HG02884 (cell line): ENCODE data around the gene TMCO2.
A peak's percentile ranks its signal among the peaks of the same experiment; 100 is the strongest.
"Not testable (repeated sequence)": the region's sequence is repeated elsewhere in the genome, so short reads cannot be mapped to it uniquely, and the experiment has no call there.

ENCODE experiments used
- ATAC-seq: cut with Tn5 transposase; IDR thresholded peaks from one replicate; pipeline ENCODE4 v1.9.1; 2021; ENCODE audit warnings: mild to moderate bottlenecking, moderate library complexity; ENCODE audit not compliant: unreplicated experiment

Gene TMCO2

GRCh38 chr1:40247655-40248054, at the start of gene TMCO2:
TMCO2 (plus strand) TSS chr1:40247937; CDS start chr1:40247994, 57 bp downstream.
- ATAC-seq = no peak

- ATAC-seq = no peak
Measured at GRCh38 chr1:40199126-40199525, 48.6 kb upstream of the TMCO2 start.

- no peak for ATAC-seq
Measured at GRCh38 chr1:40204856-40205255, 42.9 kb upstream of the TMCO2 start.

- no peak for ATAC-seq
Measured at GRCh38 chr1:40210511-40211204, 37.1 kb upstream of the TMCO2 start.

- ATAC-seq = no peak
Measured at GRCh38 chr1:40218333-40218732, 29.4 kb upstream of the TMCO2 start.

- ATAC-seq = not testable (repeated sequence)
Measured at GRCh38 chr1:40221471-40221905, 26.2 kb upstream of the TMCO2 start.

GRCh38 chr1:40221977-40222772, 25.6 kb upstream of the TMCO2 start:
- no peak for ATAC-seq

GRCh38 chr1:40224040-40224439, 23.7 kb upstream of the TMCO2 start:
- no peak for ATAC-seq

- no peak for ATAC-seq
Measured at GRCh38 chr1:40226192-40226591, 21.5 kb upstream of the TMCO2 start.

GRCh38 chr1:40232444-40232843, 15.3 kb upstream of the TMCO2 start:
- ATAC-seq = peak; percentile 94

GRCh38 chr1:40239626-40240025, 8.1 kb upstream of the TMCO2 start:
- no peak for ATAC-seq

GRCh38 chr1:40240390-40240789, 7.3 kb upstream of the TMCO2 start:
- ATAC-seq = no peak

- ATAC-seq = no peak
Measured at GRCh38 chr1:40241362-40241761, 6.4 kb upstream of the TMCO2 start.

- no peak for ATAC-seq
Measured at GRCh38 chr1:40243351-40243750, 4.4 kb upstream of the TMCO2 start.

- ATAC-seq = no peak
Measured at GRCh38 chr1:40244138-40244744, 3.5 kb upstream of the TMCO2 start.

- no peak for ATAC-seq
Measured at GRCh38 chr1:40245686-40246085, 2.1 kb upstream of the TMCO2 start.

- ATAC-seq = no peak
Measured at GRCh38 chr1:40248412-40248811, 675 bp downstream of the TMCO2 start.

- no peak for ATAC-seq
Measured at GRCh38 chr1:40251456-40251855, 3.7 kb downstream of the TMCO2 start.

GRCh38 chr1:40252601-40253000, 4.9 kb downstream of the TMCO2 start:
- ATAC-seq = no peak

- ATAC-seq = no peak
Measured at GRCh38 chr1:40255231-40255630, 7.5 kb downstream of the TMCO2 start.

GRCh38 chr1:40256401-40257084, 8.8 kb downstream of the TMCO2 start:
- ATAC-seq = no peak
